Measurements from ENCODE around the gene IGFLR1.

Gene IGFLR1

GRCh38 chr19:35708391-35708790 lies 33.9 kb downstream of the IGFLR1 start:
- peaks cover 3% of the 10 kb centered on the region for H3K27me3 Mint-ChIP-seq (ENCODE audit: low read depth)
- TF ChIP-seq CTCF (IDR thresholded peaks at IDR 0.05; ENCODE audit: unreplicated experiment in 3 of 3): no peak
- no peak overlapping the region for H3K27ac Mint-ChIP-seq
- no peaks in the 10 kb centered on the region for H3K9me3 Mint-ChIP-seq
- H3K4me3 Mint-ChIP-seq: no peak overlapping the region
- H3K36me3 Mint-ChIP-seq (ENCODE audit: low read depth): no peaks in the 10 kb centered on the region
- H3K4me1 Mint-ChIP-seq: no peaks in the 10 kb centered on the region

DNA sequence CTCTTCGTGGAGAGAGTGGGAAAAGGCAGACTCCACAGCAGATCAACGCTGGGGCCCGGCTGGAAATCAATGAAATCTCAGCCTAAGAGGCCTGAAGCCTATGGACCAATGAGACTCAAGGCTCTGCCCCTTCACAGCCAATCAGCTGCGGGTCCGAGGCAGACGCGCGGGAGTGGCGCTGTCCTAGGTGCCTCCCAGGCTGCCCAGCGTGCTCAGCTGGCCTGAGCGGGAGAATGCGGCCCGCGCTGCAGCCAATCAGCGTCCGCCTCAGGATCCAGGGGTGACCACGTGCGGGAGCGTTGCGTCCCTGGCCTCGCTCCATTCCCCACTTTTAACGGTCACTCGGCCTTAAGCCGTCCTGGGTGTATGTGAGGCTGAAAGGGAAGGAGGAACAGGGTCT lies 38.0 kb downstream of the IGFLR1 start, which contains the start of gene ZBTB32:
ZBTB32 (plus strand) TSS at position 341 of the 400 bp plus-strand sequence. CDS start 10,069 bp downstream, outside the sequence.
- no peak for TF ChIP-seq CTCF (IDR thresholded peaks at IDR 0.05; ENCODE audit: unreplicated experiment in 3 of 3)
- Mint-ChIP-seq H3K4me1 (peaks cover 5% of the 10 kb centered on the region), H3K36me3 (ENCODE audit: low read depth) (no peaks in the 10 kb centered on the region), H3K27ac (no peak within 1 kb of the TSS), H3K27me3 (ENCODE audit: low read depth) (peaks cover 7% of the 10 kb centered on the region), H3K4me3 (no peak within 1 kb of the TSS), H3K9me3 (no peaks in the 10 kb centered on the region)

- Mint-ChIP-seq H3K27ac (no peak overlapping the region), H3K27me3 (ENCODE audit: low read depth) (peaks cover 7% of the 10 kb centered on the region), H3K4me3 (no peak overlapping the region), H3K9me3 (no peaks in the 10 kb centered on the region), H3K36me3 (ENCODE audit: low read depth) (no peaks in the 10 kb centered on the region), H3K4me1 (peaks cover 5% of the 10 kb centered on the region)
- TF ChIP-seq CTCF (IDR thresholded peaks at IDR 0.05; ENCODE audit: unreplicated experiment in 3 of 3): no peak
Observed at GRCh38 chr19:35703343-35703742, 38.9 kb downstream of the IGFLR1 start.

DNA sequence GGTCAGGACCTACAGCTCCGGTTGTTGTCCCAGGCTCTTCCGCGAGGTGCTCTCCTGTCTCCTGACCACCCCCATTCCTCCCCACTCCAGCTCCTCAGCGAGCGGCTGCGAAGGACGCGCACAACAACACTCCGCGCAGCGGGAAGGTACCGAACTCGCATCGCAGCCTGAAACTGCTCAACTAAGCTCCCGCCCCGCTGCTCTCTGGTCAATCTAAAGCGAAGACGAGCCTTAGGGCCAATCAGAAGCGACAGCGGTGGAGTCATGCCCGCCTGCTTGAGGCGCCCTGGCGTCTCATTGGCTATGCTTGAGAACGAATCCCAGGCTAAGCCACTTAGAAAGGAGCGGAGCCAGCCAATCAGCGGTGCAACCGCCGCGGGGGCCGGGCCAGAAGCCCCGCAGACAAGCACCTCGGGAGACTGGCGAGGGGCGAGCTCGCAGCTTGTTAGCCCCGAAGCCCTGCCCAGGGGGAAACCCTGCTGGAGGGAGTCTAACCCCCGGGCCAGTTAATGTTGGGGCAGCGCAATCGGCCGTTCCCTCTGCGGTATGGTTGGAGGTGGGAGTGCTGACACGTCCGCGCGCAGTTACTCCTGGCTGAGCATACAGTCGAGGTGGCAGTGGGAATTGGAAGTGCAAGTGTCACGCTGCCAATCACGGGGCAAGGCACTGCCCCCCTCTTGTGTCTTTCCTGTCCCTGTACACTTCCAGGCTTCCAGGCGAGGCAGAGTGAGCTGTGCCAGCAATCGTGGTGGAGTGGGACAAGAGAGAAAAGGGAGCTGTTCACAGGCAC lies 39.8 kb downstream of the IGFLR1 start:
- H3K4me1 Mint-ChIP-seq: peaks cover 5% of the 10 kb centered on the region

DNA sequence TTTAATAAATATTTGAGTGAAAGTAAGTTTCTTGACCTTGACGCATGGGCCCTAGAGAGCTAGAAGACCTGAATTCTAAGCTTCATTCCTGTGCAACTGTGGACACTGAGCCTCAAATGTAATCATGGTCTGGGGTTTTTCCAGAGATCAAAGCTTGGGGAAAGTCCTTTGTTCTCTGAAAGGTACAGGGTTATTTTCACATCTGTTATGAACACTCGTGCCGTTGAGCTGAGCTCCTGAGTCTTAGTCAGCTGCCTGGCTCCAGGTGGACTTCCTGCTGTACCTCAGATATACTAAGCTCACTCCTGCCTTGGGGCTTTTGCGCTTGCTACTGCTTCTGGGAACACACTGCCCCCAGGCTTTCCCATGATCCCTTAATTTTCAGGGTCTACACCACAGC lies 45.4 kb downstream of the IGFLR1 start:
- Mint-ChIP-seq H3K4me1 (no peaks in the 10 kb centered on the region), H3K27me3 (ENCODE audit: low read depth) (no peaks in the 10 kb centered on the region), H3K27ac (no peak overlapping the region), H3K36me3 (ENCODE audit: low read depth) (no peaks in the 10 kb centered on the region), H3K4me3 (no peak overlapping the region), H3K9me3 (no peaks in the 10 kb centered on the region)
- TF ChIP-seq CTCF (IDR thresholded peaks at IDR 0.05; ENCODE audit: unreplicated experiment in 3 of 3): no peak

More for the DNA sequence above, 39.8 kb downstream of the IGFLR1 start:
- peak overlapping the region; percentile 10 to 80 (median 60) for H3K27ac Mint-ChIP-seq
- H3K4me3 Mint-ChIP-seq: peak overlapping the region; percentile 89 to 91 (median 91)
- H3K9me3 Mint-ChIP-seq: no peaks in the 10 kb centered on the region
- H3K27me3 Mint-ChIP-seq (ENCODE audit: low read depth): peaks cover 4% of the 10 kb centered on the region
- no peak for TF ChIP-seq CTCF (IDR thresholded peaks at IDR 0.05; ENCODE audit: unreplicated experiment in 3 of 3)
- no peaks in the 10 kb centered on the region for H3K36me3 Mint-ChIP-seq (ENCODE audit: low read depth)

All from nephron (organoid).